DOHH2 (cell line): ENCODE results near the gene SPON1.

Experiments used
- CTCF ChIP-seq: fragments of 200-600 bp; sonication (generic); IDR thresholded peaks from one replicate; pipeline ENCODE4 v1.5.1; 2014; ENCODE audit warnings: antibody characterized with exemption, mild to moderate bottlenecking, low read depth, low read length; ENCODE audit not compliant: poor library complexity, severe bottlenecking
- EZH2phosphoT487 ChIP-seq: fragments of 200-600 bp; sonication (generic); IDR thresholded peaks from 2 replicates; pipeline ENCODE4 v1.6.1; 2017; ENCODE audit warnings: borderline replicate concordance, mild to moderate bottlenecking, antibody characterized with exemption, low read length, moderate library complexity, mixed read lengths

- TF ChIP-seq CTCF (no peak), EZH2phosphoT487 (no peak)
Measured at GRCh38 chr11:14133381-14133780, 170.9 kb downstream of the SPON1 start.
